GM10248 (cell line): Measurements from ENCODE around the gene MED13L.

Experiments
- CTCF ChIA-PET: fragments of 300-600 bp; sonication (Branson Sonifier 250); formaldehyde crosslinking; extraction: SDS; loops from one replicate; lab custom pipeline; 2021; ENCODE audit warnings: antibody characterized with exemption; lab: Yijun Ruan, JAX
- POLR2A ChIA-PET: fragments of 350-650 bp; sonication (Branson Sonifier 250); formaldehyde crosslinking; extraction: SDS; loops from one replicate; lab custom pipeline; 2020; ENCODE audit warnings: antibody characterized with exemption; lab: Yijun Ruan, JAX
- DNase-seq: peaks from one replicate; pipeline ENCODE4 v3.0.0; 2012; ENCODE audit errors: extremely low spot score
- TF ChIP-seq, protein P1 (sequence below): IDR thresholded peaks from 2 replicates; pipeline ENCODE4 v1.5.1; 2012; ENCODE audit warnings: mild to moderate bottlenecking, low read depth; ENCODE audit errors: extremely low read depth, missing control alignments, control extremely low read depth

MED13L gene

DNA sequence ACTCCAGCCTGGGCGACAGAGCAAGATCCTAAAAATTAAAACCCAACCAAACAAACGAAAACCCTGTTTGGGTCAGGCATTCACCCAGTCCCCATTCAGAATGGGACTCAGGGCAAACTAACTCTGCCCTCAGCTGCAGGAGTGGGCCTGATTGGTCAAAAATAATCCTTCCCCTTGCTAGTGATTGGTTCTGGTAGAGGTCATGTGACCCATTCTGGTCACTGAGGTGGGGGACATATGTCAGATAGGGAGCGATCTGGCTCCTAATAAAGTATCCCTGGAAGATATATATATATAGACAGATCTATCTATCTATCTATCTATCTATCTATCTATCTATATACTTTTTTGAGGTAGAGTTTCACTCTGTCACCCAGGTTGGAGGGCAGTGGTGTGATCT, 29.5 kb upstream of the MED13L start:
- TF ChIP-seq, protein P1, sequence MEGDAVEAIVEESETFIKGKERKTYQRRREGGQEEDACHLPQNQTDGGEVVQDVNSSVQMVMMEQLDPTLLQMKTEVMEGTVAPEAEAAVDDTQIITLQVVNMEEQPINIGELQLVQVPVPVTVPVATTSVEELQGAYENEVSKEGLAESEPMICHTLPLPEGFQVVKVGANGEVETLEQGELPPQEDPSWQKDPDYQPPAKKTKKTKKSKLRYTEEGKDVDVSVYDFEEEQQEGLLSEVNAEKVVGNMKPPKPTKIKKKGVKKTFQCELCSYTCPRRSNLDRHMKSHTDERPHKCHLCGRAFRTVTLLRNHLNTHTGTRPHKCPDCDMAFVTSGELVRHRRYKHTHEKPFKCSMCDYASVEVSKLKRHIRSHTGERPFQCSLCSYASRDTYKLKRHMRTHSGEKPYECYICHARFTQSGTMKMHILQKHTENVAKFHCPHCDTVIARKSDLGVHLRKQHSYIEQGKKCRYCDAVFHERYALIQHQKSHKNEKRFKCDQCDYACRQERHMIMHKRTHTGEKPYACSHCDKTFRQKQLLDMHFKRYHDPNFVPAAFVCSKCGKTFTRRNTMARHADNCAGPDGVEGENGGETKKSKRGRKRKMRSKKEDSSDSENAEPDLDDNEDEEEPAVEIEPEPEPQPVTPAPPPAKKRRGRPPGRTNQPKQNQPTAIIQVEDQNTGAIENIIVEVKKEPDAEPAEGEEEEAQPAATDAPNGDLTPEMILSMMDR, result no peak
- no peak for DNase-seq
- POLR2A ChIA-PET, result no interaction called here
- CTCF ChIA-PET, result no interaction called here

DNA sequence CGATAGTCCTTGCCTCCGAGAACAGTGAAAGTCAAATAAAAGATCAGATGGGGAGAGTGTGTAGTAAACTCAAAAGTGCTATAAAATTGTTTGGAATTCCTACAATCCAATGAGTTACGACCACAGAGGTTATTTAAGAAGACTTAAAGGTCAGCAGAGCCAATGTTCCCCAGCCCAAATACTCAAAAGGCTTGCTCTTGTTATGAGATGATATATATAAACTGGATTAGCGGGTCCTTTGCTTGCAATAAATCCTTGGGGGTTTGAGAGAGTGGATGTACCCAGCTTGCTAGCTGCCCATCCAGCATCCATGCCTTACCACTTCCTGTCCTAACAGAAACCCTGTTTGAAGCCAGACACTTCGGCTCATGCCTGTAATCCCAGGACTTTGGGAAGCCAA, 29.0 kb upstream of the MED13L start:
- ChIA-PET CTCF (no interaction called here), POLR2A (no interaction called here)
- TF ChIP-seq, protein P1, result no peak
- no peak for DNase-seq

GRCh38 chr12:116304621-116305020, 27.1 kb upstream of the MED13L start:
- POLR2A ChIA-PET, result no interaction called here
- CTCF ChIA-PET, result interaction anchor here (1.0 to 3.0 kb wide), 4 partner anchors 9 to 164 kb away, joined by 3 to 8 read pairs (median 4); no protein-coding TSS in a partner anchor
- TF ChIP-seq, protein P1, result no peak
- no peak for DNase-seq

DNA sequence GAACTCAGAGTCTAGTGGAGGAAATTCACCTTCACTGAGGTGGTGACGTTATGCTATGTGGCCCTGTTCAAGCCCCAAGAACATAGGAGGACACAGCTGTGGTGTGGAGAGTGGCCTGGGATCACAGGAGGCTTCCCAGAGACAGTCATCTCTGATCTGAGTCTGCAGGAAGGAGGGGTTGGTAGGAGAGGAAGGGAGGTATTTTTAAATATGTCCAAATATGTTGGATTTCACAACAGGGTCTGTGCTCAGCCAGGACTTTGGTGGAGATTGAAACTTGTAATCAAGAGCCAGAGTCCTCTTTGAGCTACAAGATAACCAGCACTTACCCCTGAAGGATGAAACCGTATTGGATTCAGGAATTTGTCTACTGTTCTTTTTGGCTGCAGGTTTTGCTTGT, 26.4 kb upstream of the MED13L start:
- ChIA-PET POLR2A (no interaction called here), CTCF (interaction anchor here (1.0 to 3.0 kb wide), 5 partner anchors 9 to 164 kb away, joined by 3 to 8 read pairs (median 3); no protein-coding TSS in a partner anchor)
- no peak for DNase-seq
- TF ChIP-seq, protein P1, result no peak

- no peak for DNase-seq
- ChIA-PET CTCF (interaction anchor here (1.1 to 3.0 kb wide), 5 partner anchors 9 to 104 kb away, joined by 3 to 8 read pairs (median 3); no protein-coding TSS in a partner anchor), POLR2A (no interaction called here)
- TF ChIP-seq, protein P1, result no peak
These were observed 25.6 kb upstream of the MED13L start for GRCh38 chr12:116303066-116303465.

DNA sequence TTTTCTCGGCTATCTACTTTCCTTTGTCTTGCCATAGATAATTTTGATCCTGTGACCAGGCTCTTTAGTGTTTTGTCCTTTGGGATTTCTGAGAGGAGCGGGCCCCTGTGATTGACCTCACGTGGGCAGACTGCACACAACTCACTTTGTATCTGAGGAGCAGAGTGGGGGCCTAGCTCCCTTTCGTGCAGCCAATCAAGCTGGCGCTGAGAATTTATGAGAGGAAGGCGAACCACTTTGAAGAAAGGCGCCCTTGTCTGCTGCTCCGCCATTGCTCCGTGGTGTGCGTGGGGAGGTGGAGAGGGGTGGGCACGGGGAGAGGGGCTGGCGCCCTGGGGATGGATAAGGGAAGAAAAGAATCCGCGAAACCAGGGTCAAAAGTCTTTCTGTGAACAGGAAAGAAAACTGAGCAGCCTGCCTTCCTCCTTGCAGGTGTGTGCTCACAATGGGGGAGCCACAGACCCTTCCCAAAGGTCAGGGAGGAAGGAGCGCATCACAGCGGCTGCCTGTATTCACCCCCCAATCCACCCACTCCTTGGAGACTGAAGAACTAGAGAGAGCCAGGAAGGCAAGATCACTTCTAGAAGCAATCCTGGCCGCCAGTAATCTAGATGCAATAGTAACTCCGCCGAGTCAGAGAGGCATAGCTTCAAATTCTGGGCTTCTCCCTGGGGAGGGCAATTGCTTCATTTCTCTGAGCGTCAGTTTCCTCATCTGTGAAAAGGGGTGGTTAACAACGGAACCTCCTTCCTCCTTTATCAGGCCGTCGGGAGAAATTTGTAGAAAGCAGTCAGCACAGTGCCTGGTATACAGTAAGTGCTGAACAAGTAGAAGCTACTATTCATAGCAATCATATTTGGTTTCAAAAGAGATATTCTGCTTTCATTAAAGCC, 24.9 kb upstream of the MED13L start:
- no peak for DNase-seq
- POLR2A ChIA-PET, result no interaction called here
- TF ChIP-seq, protein P1, result no peak
- CTCF ChIA-PET, result interaction anchor here (1.1 to 3.0 kb wide), 5 partner anchors 9 to 40 kb away, joined by 3 to 8 read pairs (median 3); no protein-coding TSS in a partner anchor
